ENCODE measurements around the gene ZNF827. TPM values are rescaled to one million over a fixed set of nuclear protein-coding genes. Genes with fewer than 3 reads are reported as not detected.

ZNF827 gene
- total RNA-seq, 1 experiment from 2014 or later: 6.3 TPM

DNA sequence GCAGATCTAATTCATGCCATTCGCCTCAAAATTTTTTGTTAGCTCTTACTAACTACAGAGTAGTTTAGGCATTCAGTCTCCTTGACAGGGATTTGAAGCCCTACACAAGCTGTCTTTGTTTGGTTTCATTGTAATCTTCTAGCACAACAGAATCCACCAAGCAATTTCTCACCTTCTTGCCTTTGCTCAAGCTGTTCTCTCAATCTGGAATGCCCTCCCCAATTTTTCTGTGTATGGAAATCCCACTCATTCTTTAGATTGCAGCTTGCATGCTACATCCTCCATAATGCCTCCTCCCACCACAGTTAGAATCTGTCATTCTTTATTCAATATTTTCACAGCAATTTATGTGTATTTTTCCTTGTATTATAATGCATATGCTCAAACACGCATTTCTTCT, 195.0 kb downstream of the ZNF827 start:
- H3K4me3 ChIP-seq (ENCODE audit: low read depth in 2 of 2, low read length in 2 of 2): no peak overlapping the region
- in situ Hi-C loops (cut with HindIII; ENCODE audit: low pct_unique_long_range_greater_than_20kb, low sequenced_read_pairs): no loop called here
- POLR2A ChIA-PET: no interaction called here
- H3K4me1 ChIP-seq (ENCODE audit: control insufficient read depth, insufficient read depth, low read length): no peaks in the 10 kb centered on the region
- CTCF ChIA-PET: no interaction called here
- H3K9me3 ChIP-seq (ENCODE audit: control insufficient read depth, insufficient read depth, low read depth, low read length): no peaks in the 10 kb centered on the region
- intact Hi-C loops (cut with micrococcal nuclease; ENCODE audit: unreplicated experiment): no loop called here
- no peaks in the 10 kb centered on the region for H3K36me3 ChIP-seq (ENCODE audit: control insufficient read depth, insufficient read depth, low read length)
- no peak for ATAC-seq
- H3K27me3 ChIP-seq (ENCODE audit: control insufficient read depth, insufficient read depth, low read length): no peaks in the 10 kb centered on the region
- DNase-seq (ENCODE audit: low read depth, low spot score): no peak
- no peak for TF ChIP-seq TCF7L2 (IDR thresholded peaks at IDR 0.05; ENCODE audit: low read depth, low read length)
- no peak for TF ChIP-seq REST (IDR thresholded peaks at IDR 0.05; ENCODE audit: insufficient read depth in 1 of 2, low read depth in 2 of 2, low read length in 1 of 2)
- TF ChIP-seq POLR2AphosphoS5 (IDR thresholded peaks at IDR 0.05; ENCODE audit: low read depth, low read length): no peak
- no peak for TF ChIP-seq SIN3A (IDR thresholded peaks at IDR 0.05; ENCODE audit: borderline replicate concordance, insufficient read depth, low read depth, low read length)
- TF ChIP-seq, protein P1, sequence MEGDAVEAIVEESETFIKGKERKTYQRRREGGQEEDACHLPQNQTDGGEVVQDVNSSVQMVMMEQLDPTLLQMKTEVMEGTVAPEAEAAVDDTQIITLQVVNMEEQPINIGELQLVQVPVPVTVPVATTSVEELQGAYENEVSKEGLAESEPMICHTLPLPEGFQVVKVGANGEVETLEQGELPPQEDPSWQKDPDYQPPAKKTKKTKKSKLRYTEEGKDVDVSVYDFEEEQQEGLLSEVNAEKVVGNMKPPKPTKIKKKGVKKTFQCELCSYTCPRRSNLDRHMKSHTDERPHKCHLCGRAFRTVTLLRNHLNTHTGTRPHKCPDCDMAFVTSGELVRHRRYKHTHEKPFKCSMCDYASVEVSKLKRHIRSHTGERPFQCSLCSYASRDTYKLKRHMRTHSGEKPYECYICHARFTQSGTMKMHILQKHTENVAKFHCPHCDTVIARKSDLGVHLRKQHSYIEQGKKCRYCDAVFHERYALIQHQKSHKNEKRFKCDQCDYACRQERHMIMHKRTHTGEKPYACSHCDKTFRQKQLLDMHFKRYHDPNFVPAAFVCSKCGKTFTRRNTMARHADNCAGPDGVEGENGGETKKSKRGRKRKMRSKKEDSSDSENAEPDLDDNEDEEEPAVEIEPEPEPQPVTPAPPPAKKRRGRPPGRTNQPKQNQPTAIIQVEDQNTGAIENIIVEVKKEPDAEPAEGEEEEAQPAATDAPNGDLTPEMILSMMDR (IDR thresholded peaks at IDR 0.05): no peak
- BruUV-seq (replicated peaks): no TSS peak
- H3K27ac ChIP-seq (ENCODE audit: low read length): no peak overlapping the region

DNA sequence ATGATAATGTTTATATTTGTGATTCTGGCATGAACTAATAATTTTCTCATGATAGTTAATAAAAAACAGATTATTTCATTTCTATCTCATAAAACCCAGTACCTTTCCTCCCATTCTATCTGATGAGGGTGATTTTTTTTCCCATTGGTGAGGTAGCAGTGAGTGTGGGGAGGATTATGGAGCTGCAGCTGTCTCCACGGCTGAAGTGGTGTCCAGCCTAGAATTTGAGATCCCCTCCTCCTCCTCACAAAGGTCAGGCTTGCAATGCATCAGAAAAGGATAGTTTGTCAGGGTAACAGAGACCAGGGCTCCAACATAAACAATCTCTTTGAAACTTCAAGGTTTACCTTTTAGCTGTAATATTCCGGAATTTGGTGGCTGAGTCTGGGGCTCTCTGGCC, 197.8 kb downstream of the ZNF827 start:
- TF ChIP-seq, protein P1 (IDR thresholded peaks at IDR 0.05): no peak
- TF ChIP-seq POLR2AphosphoS5 (IDR thresholded peaks at IDR 0.05; ENCODE audit: low read depth, low read length): no peak
- TF ChIP-seq SIN3A (IDR thresholded peaks at IDR 0.05; ENCODE audit: borderline replicate concordance, insufficient read depth, low read depth, low read length): no peak
- TF ChIP-seq TCF7L2 (IDR thresholded peaks at IDR 0.05; ENCODE audit: low read depth, low read length): no peak
- TF ChIP-seq REST (IDR thresholded peaks at IDR 0.05; ENCODE audit: insufficient read depth in 1 of 2, low read depth in 2 of 2, low read length in 1 of 2): no peak
- POLR2A ChIA-PET: no interaction called here
- intact Hi-C loops (cut with micrococcal nuclease; ENCODE audit: unreplicated experiment): no loop called here

More for the DNA sequence above, 197.8 kb downstream of the ZNF827 start:
- no peak overlapping the region for H3K4me3 ChIP-seq (ENCODE audit: low read depth in 2 of 2, low read length in 2 of 2)
- H3K4me1 ChIP-seq (ENCODE audit: control insufficient read depth, insufficient read depth, low read length): no peaks in the 10 kb centered on the region
- CTCF ChIA-PET: no interaction called here
- no peak for ATAC-seq
- H3K9me3 ChIP-seq (ENCODE audit: control insufficient read depth, insufficient read depth, low read depth, low read length): no peaks in the 10 kb centered on the region
- in situ Hi-C loops (cut with HindIII; ENCODE audit: low pct_unique_long_range_greater_than_20kb, low sequenced_read_pairs): no loop called here
- BruUV-seq (replicated peaks): no TSS peak
- no peak for DNase-seq (ENCODE audit: low read depth, low spot score)
- H3K36me3 ChIP-seq (ENCODE audit: control insufficient read depth, insufficient read depth, low read length): no peaks in the 10 kb centered on the region
- no peak overlapping the region for H3K27ac ChIP-seq (ENCODE audit: low read length)
- no peaks in the 10 kb centered on the region for H3K27me3 ChIP-seq (ENCODE audit: control insufficient read depth, insufficient read depth, low read length)
